MM.1S (cell line): Measurements from ENCODE around the gene GNG12.
"Not testable (repeated sequence)": the region's sequence is repeated elsewhere in the genome, so short reads cannot be mapped to it uniquely, and the experiment has no call there.

Source experiments
- DNase-seq: peaks from one replicate; pipeline ENCODE4 v3.0.0-alpha.2; 2015
- H2AFZ ChIP-seq: fragments of 300-600 bp; sonication (generic); 2 replicates; pipeline ENCODE4 v1.6.0; 2016; ENCODE audit warnings: antibody characterized with exemption, low read length
- H3F3A ChIP-seq: fragments of 300-600 bp; sonication (generic); 2 replicates; pipeline ENCODE4 v1.6.1; 2016; ENCODE audit warnings: mild to moderate bottlenecking, antibody characterized with exemption, low read length, moderate library complexity, mixed read lengths; ENCODE audit not compliant: insufficient read depth
- H3K27ac ChIP-seq: fragments of 300-600 bp; sonication (generic); 2 replicates; pipeline ENCODE4 v1.5.1; 2016; ENCODE audit warnings: mild to moderate bottlenecking, low read length
- H3K27me3 ChIP-seq: fragments of 300-600 bp; sonication (generic); replicated peaks from 2 replicates; pipeline ENCODE4 v1.6.0; 2016; ENCODE audit warnings: low read length; ENCODE audit not compliant: insufficient read depth
- H3K36me3 ChIP-seq: fragments of 300-600 bp; sonication (generic); replicated peaks from 2 replicates; pipeline ENCODE4 v1.6.1; 2016; ENCODE audit warnings: mild to moderate bottlenecking, low read length, mixed read lengths; ENCODE audit not compliant: insufficient read depth
- H3K4me1 ChIP-seq: fragments of 300-600 bp; sonication (generic); 2 replicates; pipeline ENCODE4 v1.6.1; 2016; ENCODE audit warnings: low read length, mixed read lengths
- H3K4me2 ChIP-seq: fragments of 300-600 bp; sonication (generic); 2 replicates; pipeline ENCODE4 v1.6.0; 2016; ENCODE audit warnings: low read depth, low read length
- H3K4me3 ChIP-seq: fragments of 300-600 bp; sonication (generic); 2 replicates; pipeline ENCODE4 v1.5.1; 2016; ENCODE audit warnings: low read length, mixed read lengths
- H3K79me2 ChIP-seq: fragments of 300-600 bp; sonication (generic); 2 replicates; pipeline ENCODE4 v1.6.1; 2016; ENCODE audit warnings: mixed run types, low read length, mixed read lengths
- H3K9ac ChIP-seq: fragments of 300-600 bp; sonication (generic); 2 replicates; pipeline ENCODE4 v1.6.1; 2016; ENCODE audit warnings: low read length, mixed read lengths
- H3K9me2 ChIP-seq: fragments of 300-600 bp; sonication (generic); replicated peaks from 2 replicates; pipeline ENCODE4 v1.6.1; 2016; ENCODE audit warnings: mild to moderate bottlenecking, low read length, mixed read lengths; ENCODE audit not compliant: insufficient read depth
- H3K9me3 ChIP-seq: fragments of 300-600 bp; sonication (generic); replicated peaks from 2 replicates; pipeline ENCODE4 v1.6.1; 2016; ENCODE audit warnings: mild to moderate bottlenecking, low read length, mixed read lengths; ENCODE audit not compliant: insufficient read depth
- H4K20me1 ChIP-seq: fragments of 300-600 bp; sonication (generic); 2 replicates; pipeline ENCODE4 v1.6.1; 2016; ENCODE audit warnings: mild to moderate bottlenecking, low read length, moderate library complexity, mixed read lengths; ENCODE audit not compliant: insufficient read depth
- CTCF ChIP-seq: fragments of 300-600 bp; sonication (generic); IDR thresholded peaks from 2 replicates; pipeline ENCODE4 v1.5.1; 2016; ENCODE audit warnings: antibody characterized with exemption, low read length, mixed read lengths
- EZH2 ChIP-seq: fragments of 300-600 bp; sonication (generic); optimal IDR thresholded peaks from 2 replicates; pipeline ENCODE3; 2017; ENCODE audit warnings: low read depth, mild to moderate bottlenecking, antibody characterized with exemption, low read length, mixed read lengths
- EZH2phosphoT487 ChIP-seq: fragments of 300-600 bp; sonication (generic); IDR thresholded peaks from 2 replicates; pipeline ENCODE4 v1.6.1; 2018; ENCODE audit warnings: antibody characterized with exemption, low read length

Gene GNG12

GRCh38 chr1:67731322-67731721 lies 101.9 kb downstream of the GNG12 start:
- H3K4me2 ChIP-seq: no peak overlapping the region
- no peak overlapping the region for H2AFZ ChIP-seq
- DNase-seq: no peak
- H3F3A ChIP-seq: no peaks in the 10 kb centered on the region
- H3K36me3 ChIP-seq: no peaks in the 10 kb centered on the region
- no peak overlapping the region for H3K27ac ChIP-seq
- TF ChIP-seq EZH2 (no peak), EZH2phosphoT487 (no peak), CTCF (no peak)
- H3K9ac ChIP-seq: no peak overlapping the region
- no peaks in the 10 kb centered on the region for H3K27me3 ChIP-seq
- peaks cover 11% of the 10 kb centered on the region for H3K4me1 ChIP-seq
- no peak overlapping the region for H3K4me3 ChIP-seq
- H3K9me3 ChIP-seq: no peaks in the 10 kb centered on the region
- no peaks in the 10 kb centered on the region for H3K79me2 ChIP-seq
- no peaks in the 10 kb centered on the region for H4K20me1 ChIP-seq
- H3K9me2 ChIP-seq: no peaks in the 10 kb centered on the region

GRCh38 chr1:67730312-67730711 lies 103.0 kb downstream of the GNG12 start:
- H3K4me3 ChIP-seq, H2AFZ ChIP-seq, H3K79me2 ChIP-seq, DNase-seq, H3K9me2 ChIP-seq, H3K36me3 ChIP-seq, H3K27me3 ChIP-seq, H3K9me3 ChIP-seq, H3K27ac ChIP-seq, H3K4me1 ChIP-seq, H3K4me2 ChIP-seq, H3K9ac ChIP-seq, H4K20me1 ChIP-seq, H3F3A ChIP-seq: not testable (repeated sequence)

GRCh38 chr1:67729872-67730271 lies 103.4 kb downstream of the GNG12 start:
- Histone ChIP-seq H3K4me2 (no peak overlapping the region), H3K9me2 (no peaks in the 10 kb centered on the region), H3K36me3 (no peaks in the 10 kb centered on the region), H3K9ac (no peak overlapping the region), H4K20me1 (no peaks in the 10 kb centered on the region), H3K4me1 (peaks cover 5% of the 10 kb centered on the region; the same call in 1 of the 2 replicates), H2AFZ (no peak overlapping the region), H3K27ac (no peak overlapping the region), H3F3A (no peaks in the 10 kb centered on the region), H3K27me3 (no peaks in the 10 kb centered on the region), H3K79me2 (no peaks in the 10 kb centered on the region), H3K9me3 (no peaks in the 10 kb centered on the region), H3K4me3 (no peak overlapping the region)
- no peak for DNase-seq
- no peak for TF ChIP-seq CTCF
- no peak for TF ChIP-seq EZH2
- no peak for TF ChIP-seq EZH2phosphoT487

GRCh38 chr1:67726224-67726623 lies 107.0 kb downstream of the GNG12 start:
- no peak overlapping the region for H3K27ac ChIP-seq

More at GRCh38 chr1:67726224-67726623, 107.0 kb downstream of the GNG12 start:
- Histone ChIP-seq H3K79me2 (no peaks in the 10 kb centered on the region), H3F3A (no peaks in the 10 kb centered on the region), H3K4me3 (no peak overlapping the region), H3K4me1 (peaks cover 12% of the 10 kb centered on the region), H4K20me1 (no peaks in the 10 kb centered on the region), H3K9me2 (no peaks in the 10 kb centered on the region), H3K4me2 (no peak overlapping the region), H3K36me3 (no peaks in the 10 kb centered on the region), H3K9me3 (no peaks in the 10 kb centered on the region), H2AFZ (no peak overlapping the region), H3K9ac (no peak overlapping the region), H3K27me3 (no peaks in the 10 kb centered on the region)
- DNase-seq: no peak
- TF ChIP-seq CTCF (no peak), EZH2 (no peak), EZH2phosphoT487 (no peak)
